HG03521 (cell line): ENCODE data around the gene FOXP4.

ENCODE experiments used
- ATAC-seq: cut with Tn5 transposase; IDR thresholded peaks from one replicate; pipeline ENCODE4 v1.9.1; 2021; ENCODE audit warnings: mild to moderate bottlenecking, moderate library complexity; ENCODE audit not compliant: unreplicated experiment

Gene FOXP4, protein sequence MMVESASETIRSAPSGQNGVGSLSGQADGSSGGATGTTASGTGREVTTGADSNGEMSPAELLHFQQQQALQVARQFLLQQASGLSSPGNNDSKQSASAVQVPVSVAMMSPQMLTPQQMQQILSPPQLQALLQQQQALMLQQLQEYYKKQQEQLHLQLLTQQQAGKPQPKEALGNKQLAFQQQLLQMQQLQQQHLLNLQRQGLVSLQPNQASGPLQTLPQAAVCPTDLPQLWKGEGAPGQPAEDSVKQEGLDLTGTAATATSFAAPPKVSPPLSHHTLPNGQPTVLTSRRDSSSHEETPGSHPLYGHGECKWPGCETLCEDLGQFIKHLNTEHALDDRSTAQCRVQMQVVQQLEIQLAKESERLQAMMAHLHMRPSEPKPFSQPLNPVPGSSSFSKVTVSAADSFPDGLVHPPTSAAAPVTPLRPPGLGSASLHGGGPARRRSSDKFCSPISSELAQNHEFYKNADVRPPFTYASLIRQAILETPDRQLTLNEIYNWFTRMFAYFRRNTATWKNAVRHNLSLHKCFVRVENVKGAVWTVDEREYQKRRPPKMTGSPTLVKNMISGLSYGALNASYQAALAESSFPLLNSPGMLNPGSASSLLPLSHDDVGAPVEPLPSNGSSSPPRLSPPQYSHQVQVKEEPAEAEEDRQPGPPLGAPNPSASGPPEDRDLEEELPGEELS

DNA sequence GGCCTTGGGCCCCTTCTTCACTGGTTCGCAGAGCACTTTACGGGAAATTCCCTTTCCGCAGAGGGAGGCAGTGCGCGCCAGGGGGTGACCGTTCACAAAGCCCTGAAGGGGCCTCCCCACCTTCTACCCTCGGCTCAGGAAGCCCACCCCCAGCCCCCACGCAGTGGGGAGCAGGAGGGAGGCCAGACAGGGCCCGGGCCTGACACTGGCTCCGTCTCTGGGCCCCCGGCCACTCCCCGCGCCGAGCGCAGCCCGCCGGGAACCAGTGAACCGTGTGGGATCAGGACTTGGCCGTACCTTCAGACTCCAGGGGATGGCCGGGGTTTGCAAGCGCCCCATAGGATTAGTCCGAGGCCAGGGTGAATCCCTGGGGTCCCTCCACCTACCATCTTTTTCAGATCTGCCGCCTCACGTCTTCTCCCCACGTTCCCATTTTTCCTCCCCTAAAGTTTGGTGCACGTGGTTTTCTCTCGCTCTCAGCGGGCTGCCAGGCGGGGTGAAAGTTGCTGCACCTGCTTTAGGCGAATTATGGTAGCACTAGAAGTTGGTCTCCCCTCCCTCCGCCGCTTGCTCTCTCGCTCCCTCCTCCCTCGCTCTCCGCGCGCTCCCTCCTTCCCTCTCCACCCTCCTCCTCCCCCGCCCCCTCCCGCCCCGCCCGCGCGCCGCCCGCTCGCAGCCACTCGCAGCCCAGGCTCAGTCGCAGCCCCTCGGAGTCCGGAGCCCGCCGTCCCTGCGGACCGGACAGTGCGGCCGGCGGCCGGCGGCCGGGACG lies at the start of gene FOXP4:
FOXP4 (plus strand) TSS at position 679 of the 772 bp plus-strand sequence. CDS start 19,380 bp downstream, outside the sequence.
- peak; percentile 62 for ATAC-seq

GRCh38 chr6:41497573-41497972 lies 48.6 kb upstream of the FOXP4 start:
- ATAC-seq: no peak

DNA sequence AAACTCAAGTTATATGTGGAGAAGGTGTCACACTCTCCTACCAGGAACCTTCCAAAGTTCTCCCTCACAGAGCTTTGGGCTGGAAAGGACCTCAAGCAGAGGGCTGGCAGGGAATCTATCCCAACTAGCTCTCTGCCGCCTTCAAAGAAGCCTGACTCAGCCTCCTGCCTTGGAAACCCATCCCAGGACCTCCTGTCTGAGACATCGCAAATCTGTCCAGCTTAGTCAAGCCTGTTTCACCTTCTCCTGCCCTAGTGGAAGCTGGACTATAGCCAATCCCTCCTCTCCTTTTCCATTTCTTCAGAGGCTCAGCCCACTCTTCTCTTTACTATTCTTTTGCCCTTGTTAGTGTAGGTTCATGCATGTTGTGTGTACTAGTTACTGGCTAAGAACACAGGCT lies 48.2 kb upstream of the FOXP4 start:
- ATAC-seq: no peak

DNA sequence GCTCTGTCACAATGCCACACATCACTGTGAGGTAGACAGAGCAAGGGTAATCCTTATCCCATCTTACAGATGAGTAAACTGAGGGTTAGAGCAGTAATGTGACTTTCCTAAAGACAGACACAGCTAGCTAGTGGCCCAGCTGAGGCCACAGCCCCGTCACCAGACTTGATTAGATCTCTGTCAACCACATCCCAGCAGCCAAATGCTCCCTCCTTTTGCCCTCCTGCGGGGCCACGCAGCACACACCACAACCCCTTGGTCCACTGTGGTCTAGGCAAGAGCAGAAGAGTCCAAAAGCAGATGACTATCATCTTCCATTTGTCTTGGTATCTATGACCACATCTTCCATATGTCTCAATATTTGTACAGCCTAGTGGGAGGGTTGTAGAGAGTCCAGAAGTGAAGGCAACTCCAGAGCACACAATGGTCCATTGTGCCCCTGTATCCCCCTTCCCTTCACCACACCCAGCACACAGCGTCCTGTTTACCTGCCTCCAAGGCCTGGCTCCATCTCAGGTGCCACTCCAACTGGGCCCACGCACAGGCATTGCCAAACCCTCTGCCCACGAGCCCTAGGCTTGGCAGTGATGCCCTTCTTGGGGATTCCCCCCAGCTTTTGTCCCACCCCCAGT lies 47.1 kb upstream of the FOXP4 start:
- ATAC-seq: no peak

DNA sequence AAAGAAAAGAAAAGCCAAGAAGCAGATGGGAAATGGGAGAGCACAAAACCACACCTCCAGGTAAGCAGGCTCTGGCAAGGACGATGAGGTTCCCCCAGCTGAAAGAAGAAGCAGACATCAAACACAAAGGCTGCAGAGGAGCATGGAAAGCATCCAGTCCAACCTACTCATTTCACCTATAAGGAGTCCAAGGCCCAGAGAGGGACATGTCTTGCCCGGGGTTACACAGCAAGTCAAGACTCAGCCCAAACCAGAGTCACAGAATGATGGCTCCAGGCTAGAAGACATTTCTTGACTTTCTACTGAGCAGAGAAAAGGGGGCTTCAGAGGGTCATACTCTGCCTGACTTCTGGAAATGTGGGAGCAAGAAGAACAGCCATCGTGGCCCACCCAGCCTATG lies 45.6 kb upstream of the FOXP4 start:
- no peak for ATAC-seq

GRCh38 chr6:41502566-41502916 lies 43.6 kb upstream of the FOXP4 start:
- no peak for ATAC-seq

GRCh38 chr6:41502917-41503671 lies 43.1 kb upstream of the FOXP4 start:
- no peak for ATAC-seq

DNA sequence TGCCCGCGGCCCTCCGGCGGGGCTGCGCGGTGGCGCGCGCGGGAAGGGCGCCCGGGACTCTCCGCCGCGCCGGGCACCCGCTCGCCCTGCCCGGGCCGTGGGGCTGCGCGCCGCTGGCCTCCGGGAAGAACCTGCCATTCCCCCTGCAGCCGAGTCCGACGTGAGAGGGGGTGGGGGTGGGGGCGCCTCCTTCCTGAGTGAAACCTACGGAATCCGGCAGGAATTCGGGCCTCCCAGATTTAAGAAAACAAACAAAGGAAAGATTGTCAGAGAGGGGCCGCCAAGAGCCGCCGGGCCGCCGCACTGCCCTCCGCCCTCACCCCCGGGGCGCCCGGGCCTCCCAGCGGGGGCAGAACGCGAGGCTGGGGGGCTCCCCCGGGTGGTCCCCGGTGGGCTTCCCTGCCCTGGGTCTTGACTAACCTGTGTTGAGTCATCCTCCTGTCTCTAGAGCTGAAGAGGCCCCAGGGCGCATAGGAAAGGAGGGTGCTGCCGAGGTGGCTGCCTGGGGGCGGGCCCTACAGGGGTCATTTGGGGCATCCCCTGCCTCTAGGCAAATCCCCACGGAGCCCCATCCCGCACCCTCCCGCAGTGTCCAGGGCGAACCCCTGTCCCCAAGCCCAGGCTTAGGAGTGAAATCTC lies 42.2 kb upstream of the FOXP4 start:
- ATAC-seq: no peak

DNA sequence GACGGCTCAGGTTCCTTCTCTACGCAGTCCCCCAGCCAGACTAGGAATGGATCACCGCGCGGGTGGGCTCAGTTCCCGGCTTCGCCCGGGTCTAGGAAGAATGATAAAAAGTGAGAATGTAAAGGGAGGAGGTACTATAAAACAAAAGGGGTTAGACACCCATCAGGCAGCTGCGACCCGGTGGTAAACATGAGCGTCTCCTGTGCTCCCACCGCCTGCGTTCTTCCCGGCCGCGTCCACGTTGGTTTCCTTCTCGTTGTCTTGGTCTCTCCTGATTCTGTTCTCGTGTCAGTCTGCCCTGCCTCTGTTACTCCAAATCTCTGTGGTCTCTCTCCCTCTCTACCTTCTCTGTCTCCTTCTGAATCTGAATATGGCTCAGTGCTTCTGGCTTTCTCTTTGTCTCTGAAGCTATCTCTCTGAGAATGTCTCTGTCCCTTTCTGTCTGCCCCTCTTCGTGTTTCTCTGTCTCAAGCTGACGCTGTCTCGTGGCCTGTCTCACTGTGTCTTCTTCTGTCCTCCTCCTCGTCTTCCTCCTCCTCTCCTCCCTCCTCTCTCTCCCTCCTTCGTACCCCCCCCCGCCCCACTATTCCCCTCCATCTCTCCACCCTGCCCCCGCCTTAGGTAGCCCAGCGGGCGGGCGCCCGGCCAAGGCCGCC lies 41.6 kb upstream of the FOXP4 start:
- no peak for ATAC-seq

DNA sequence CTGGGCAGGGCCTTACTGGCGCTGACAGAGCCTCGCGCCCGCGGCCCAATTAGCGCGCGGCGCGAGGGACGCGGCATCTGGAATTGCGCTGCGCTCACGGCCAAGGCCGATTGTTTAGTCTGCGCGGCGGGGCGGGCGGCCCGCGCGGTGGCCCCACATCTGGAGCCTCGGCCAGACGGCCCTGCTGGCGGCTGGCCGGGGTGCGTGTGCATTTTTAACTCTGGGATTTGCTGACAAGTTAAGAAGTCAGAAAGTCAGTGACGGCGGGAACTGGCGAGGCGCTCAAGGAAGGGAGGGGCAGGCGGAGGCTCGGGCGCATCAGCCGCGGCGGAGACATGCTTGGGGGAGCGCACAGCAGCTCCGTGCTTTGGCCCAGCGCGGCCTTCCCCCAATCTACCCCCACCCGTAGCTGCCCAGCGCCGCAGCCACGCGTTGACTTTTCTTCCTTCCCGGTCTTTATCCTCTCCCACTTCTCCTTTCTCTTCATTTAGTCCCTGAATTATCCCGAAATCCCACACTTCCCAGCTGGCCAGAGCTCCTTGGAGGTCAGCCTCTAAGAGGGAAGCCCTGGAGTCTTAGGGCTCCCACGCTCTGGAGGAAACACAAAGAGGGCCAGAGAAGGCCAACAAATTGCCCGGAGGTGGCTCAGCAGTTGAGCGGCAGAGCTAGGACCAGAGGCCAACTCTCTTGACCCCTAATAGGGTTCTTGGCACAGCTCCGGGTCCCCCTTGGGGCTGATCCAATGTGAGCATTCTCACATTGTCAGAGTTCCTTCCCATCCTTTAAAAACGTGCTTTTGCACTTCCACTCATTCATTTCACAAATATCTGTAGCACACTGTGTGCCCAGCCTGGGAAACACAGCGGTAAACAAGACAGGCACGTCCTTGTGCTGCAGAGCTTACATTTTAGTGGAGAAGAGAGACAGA lies 40.8 kb upstream of the FOXP4 start:
- ATAC-seq: no peak

- no peak for ATAC-seq
Observed at GRCh38 chr6:41508479-41508878, 37.7 kb upstream of the FOXP4 start.

DNA sequence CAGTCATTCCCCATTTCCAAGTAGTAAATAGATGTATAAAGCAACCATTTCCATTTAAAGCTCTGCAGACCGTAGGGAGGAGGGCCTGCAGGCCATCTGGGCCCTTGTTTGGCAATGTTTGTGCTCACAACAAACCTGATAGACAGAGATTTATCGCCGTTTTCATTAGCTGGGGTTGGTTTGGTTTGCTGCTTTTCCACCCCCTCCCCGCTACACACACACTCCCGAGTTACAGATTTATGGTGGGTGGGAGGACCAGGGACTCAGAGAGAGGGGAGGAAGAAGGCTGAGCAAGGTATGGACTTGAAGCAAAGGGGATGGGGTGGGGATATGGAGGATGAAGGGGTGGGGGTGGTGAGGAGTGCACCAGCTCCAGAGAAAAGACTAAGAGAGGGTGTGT lies 36.6 kb upstream of the FOXP4 start:
- ATAC-seq: no peak

DNA sequence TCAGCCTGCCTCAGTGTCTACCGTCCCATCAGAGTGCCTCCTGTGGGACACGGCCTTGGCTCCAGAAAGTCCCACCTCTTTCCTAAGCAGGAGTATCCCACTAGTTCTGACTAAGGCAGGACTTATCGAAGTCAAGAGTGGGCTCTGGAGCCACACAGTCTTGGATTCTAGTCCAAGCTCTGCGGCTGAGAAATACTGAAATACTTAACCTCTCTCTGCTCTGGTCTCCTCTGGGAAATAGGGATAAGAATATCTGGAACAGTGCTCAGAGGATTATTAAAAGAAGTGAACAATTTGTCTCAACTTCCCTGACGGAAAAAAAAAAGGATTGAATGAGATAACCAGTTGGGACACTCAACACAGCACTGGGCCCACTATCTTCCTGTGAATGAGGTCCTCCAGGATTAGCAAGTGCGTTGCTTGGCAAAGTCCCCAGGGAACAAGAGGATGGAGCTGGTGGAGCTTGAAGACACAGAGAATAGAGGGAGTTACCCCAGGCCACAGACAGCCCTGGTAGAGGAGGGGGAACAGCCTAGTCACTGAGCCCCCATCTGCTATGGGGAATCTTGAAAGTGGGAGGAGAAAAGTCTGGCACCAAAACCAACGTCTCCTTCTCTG lies 34.6 kb upstream of the FOXP4 start:
- ATAC-seq: no peak

DNA sequence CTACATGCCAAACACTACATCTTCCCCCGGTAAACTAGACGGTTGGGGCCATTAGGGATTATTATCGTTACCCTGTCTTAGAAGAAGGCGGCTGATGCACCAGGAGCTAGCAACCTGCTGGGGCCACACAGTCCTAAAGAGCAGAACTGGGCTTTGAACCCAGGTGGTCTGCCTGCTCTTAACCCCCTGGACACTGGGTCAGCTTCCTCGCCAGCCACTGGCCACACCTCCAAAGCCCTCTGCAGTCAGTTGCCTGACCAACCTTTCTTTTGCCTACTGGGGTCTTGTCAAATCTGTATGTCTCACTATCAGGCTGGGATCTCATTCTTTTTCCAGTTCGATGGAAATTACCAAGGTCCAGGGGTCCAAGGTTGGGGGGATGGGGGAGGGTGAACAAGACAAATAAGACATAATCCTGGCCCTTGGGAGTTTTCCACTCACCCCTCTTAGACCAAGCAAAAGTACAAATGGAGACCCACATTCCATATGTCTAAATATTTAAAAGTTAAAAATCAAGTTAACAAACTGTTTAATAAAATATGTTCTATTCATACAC lies 34.0 kb upstream of the FOXP4 start:
- no peak for ATAC-seq

- no peak for ATAC-seq
Observed at GRCh38 chr6:41515995-41516394, 30.2 kb upstream of the FOXP4 start.

DNA sequence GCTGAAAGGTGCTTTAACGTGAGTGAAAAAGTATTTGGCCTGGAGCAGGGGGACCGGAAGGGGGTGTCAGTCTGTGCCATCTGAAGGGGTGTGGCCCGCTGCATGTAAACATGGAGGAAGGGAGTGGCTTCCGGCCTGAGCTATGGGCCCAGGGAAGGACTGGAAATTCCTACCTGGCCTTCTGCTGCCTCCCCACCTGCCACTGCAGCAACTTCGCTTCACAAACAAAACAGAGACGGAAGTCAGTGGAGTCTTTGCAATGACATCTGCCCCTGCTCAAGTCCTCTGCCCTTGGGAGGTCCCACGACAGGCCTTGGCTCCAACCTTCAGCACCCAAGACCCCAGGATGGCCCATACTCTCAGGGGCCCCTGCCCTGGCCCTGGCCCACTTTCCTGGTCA lies 28.1 kb upstream of the FOXP4 start:
- no peak for ATAC-seq

- no peak for ATAC-seq
Observed at GRCh38 chr6:41519305-41519744, 26.9 kb upstream of the FOXP4 start.
